Lower lobe of right lung (tissue), 2 donors: Measurements from ENCODE around the gene AKR7A3. TPM values are rescaled to one million over a fixed set of nuclear protein-coding genes. Genes with fewer than 3 reads are reported as not detected.

Experiments used
- ATAC-seq, 2 donors: fragments of 200-7000 bp; cut with Tn5 transposase; one replicate each; pipeline ENCODE4 v1.9.1; 2020 to 2022; ENCODE audit warnings: mild to moderate bottlenecking in 2 of 2, moderate library complexity in 2 of 2
- DNase-seq: peaks from one replicate; pipeline ENCODE4 v3.0.0-alpha.2; 2020
- H3K27ac ChIP-seq: fragments of 200-600 bp; one replicate; pipeline ENCODE4 v1.8.0; 2022
- H3K27me3 ChIP-seq: fragments of 200-600 bp; one replicate; pipeline ENCODE4 v1.8.0; 2022; ENCODE audit warnings: low read depth
- H3K36me3 ChIP-seq: fragments of 200-600 bp; one replicate; pipeline ENCODE4 v1.8.0; 2022; ENCODE audit warnings: mild to moderate bottlenecking
- H3K4me1 ChIP-seq: fragments of 200-600 bp; one replicate; pipeline ENCODE4 v1.8.0; 2022
- H3K4me3 ChIP-seq: fragments of 200-600 bp; one replicate; pipeline ENCODE4 v1.8.0; 2022; ENCODE audit warnings: mild to moderate bottlenecking
- H3K9me3 ChIP-seq: fragments of 200-600 bp; one replicate; pipeline ENCODE4 v1.8.0; 2022
- CTCF ChIP-seq: fragments of 200-600 bp; IDR thresholded peaks from one replicate; pipeline ENCODE4 v1.8.0; 2022; ENCODE audit warnings: antibody characterized with exemption, mild to moderate bottlenecking
- intact Hi-C: fragments of 100-400 bp; cut with DNase I; formaldehyde crosslinking; loops from one replicate; pipeline ENCODE4 v1.11.0; 2022
- total RNA-seq: library from RNA; stranded (reverse); fragmentation: NEBNext Ultra II Directional; extraction: Animal tissue kit (Norgen Biotek cat#: 25700); gene quantifications from one replicate; pipeline ENCODE4 v1.2.1, GENCODE V29; 2021
- donor health status: DM: no; HTN: yes; CAD: no; lungs with severe emphysema.

The AKR7A3 gene
- total RNA-seq, 1 donor from 2014 or later, result 0.30 TPM

GRCh38 chr1:19325368-19325957 is 36.9 kb upstream of the AKR7A3 start:
- Histone ChIP-seq H3K9me3 (no peaks in the 10 kb centered on the region), H3K27me3 (no peaks in the 10 kb centered on the region), H3K4me3 (no peak overlapping the region), H3K36me3 (peaks cover 85% of the 10 kb centered on the region), H3K27ac (no peak overlapping the region), H3K4me1 (no peaks in the 10 kb centered on the region)
- ATAC-seq (no peak), DNase-seq (no peak)
- TF ChIP-seq CTCF, result no peak
- intact Hi-C loops, result no loop called here

GRCh38 chr1:19324665-19324990 is 36.1 kb upstream of the AKR7A3 start:
- intact Hi-C loops, result no loop called here
- TF ChIP-seq CTCF, result no peak
- Histone ChIP-seq H3K27me3 (no peaks in the 10 kb centered on the region), H3K9me3 (no peaks in the 10 kb centered on the region), H3K4me1 (no peaks in the 10 kb centered on the region), H3K27ac (no peak overlapping the region), H3K4me3 (no peak overlapping the region), H3K36me3 (peaks cover 81% of the 10 kb centered on the region)
- ATAC-seq (no peak), DNase-seq (no peak)

GRCh38 chr1:19323987-19324664 is 35.6 kb upstream of the AKR7A3 start:
- no peaks in the 10 kb centered on the region for H3K4me1 ChIP-seq
- H3K27me3 ChIP-seq, result no peaks in the 10 kb centered on the region
- intact Hi-C loops, result no loop called here
- ATAC-seq (no peak), DNase-seq (no peak)
- peaks cover 81% of the 10 kb centered on the region for H3K36me3 ChIP-seq
- H3K9me3 ChIP-seq, result no peaks in the 10 kb centered on the region
- H3K27ac ChIP-seq, result no peak overlapping the region
- no peak overlapping the region for H3K4me3 ChIP-seq
- TF ChIP-seq CTCF, result no peak

DNA sequence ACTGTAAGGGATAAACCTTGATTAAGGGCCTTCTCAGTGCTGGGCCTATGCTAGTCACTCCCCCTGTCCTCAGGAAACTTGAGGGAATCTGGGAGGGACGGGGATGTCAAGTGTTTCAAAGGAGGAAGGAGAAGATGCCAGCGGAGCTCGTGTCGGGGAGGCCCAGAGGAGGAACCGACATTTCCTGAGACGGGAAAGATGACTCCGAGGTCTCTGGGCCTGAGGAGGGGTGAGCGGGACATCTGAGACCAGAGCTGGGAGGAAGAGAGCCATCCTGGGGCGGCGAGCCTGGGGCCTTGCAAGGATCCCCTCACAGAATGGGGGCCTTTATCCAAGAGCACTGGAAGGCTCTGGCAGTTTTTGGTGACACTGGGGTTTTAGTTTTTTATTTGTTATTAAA is 33.9 kb upstream of the AKR7A3 start:
- H3K27me3 ChIP-seq, result no peaks in the 10 kb centered on the region
- ATAC-seq, result no peak
- no peaks in the 10 kb centered on the region for H3K9me3 ChIP-seq
- peak; percentile 10 for DNase-seq
- no peak overlapping the region for H3K4me3 ChIP-seq
- TF ChIP-seq CTCF, result no peak
- no peak overlapping the region for H3K27ac ChIP-seq
- H3K4me1 ChIP-seq, result peaks cover under 1% of the 10 kb centered on the region
- H3K36me3 ChIP-seq, result peaks cover 76% of the 10 kb centered on the region
- intact Hi-C loops, result no loop called here

DNA sequence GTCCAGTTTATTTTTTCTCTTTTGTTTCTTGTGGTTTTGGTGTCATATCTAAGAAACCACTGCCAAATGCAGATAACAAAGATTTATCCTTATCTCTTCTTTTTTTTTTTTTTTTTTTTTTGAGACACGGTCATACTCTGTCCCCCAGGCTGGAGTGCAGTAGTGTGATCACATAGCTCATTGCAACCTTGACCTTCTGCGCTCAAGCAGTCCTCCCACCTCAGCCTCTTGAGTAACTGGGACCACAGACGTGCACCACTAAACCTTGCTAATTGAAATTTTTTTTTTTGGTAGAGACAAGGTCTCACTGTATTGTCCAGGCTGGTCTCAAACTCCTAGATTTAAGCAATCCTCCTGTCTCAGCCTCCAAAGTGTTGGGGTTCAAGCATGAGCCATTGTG is 32.5 kb upstream of the AKR7A3 start:
- Histone ChIP-seq H3K27ac (no peak overlapping the region), H3K4me1 (peaks cover 7% of the 10 kb centered on the region), H3K36me3 (peaks cover 64% of the 10 kb centered on the region), H3K4me3 (no peak overlapping the region), H3K9me3 (no peaks in the 10 kb centered on the region), H3K27me3 (no peaks in the 10 kb centered on the region)
- ATAC-seq, result no peak
- intact Hi-C loops, result no loop called here
- no peak for TF ChIP-seq CTCF
- peak; percentile 1 for DNase-seq
